ENCODE measurements around the gene STK40. TPM values are rescaled to one million over a fixed set of nuclear protein-coding genes. Genes with fewer than 3 reads are reported as not detected.
A peak's percentile ranks its signal among the peaks of the same experiment; 100 is the strongest.

STK40 gene
- total and polyA plus RNA-seq, 9 of the 15 experiments (the other 6 are each of a cell fraction or from before 2014, with no cell fraction given): 0.69 to 94.3 (median 39.1) TPM

- TF ChIP-seq BACH1 (tag; IDR thresholded peaks at IDR 0.05) (peak; percentile 85), HDAC8 (tag; IDR thresholded peaks at IDR 0.05) (peak; percentile 97), NR2C1 (IDR thresholded peaks at IDR 0.05) (no peak), NR2C1 (tag; IDR thresholded peaks at IDR 0.05) (peak; percentile 94), ZNF197 (CRISPR knock-in tag; IDR thresholded peaks at IDR 0.05; ENCODE audit: low read depth) (peak; percentile 91; the same call in 1 of the 2 replicates), KLF1 (tag; IDR thresholded peaks at IDR 0.05) (0 out of 2 replicates have a peak, but pooled peaks have one; percentile 45), KLF13 (tag; IDR thresholded peaks at IDR 0.05; ENCODE audit: borderline replicate concordance, low read depth) (peak; percentile 90), NFIX (CRISPR knock-in tag; IDR thresholded peaks at IDR 0.05; ENCODE audit: low read depth) (peak; percentile 39), PCBP1 (IDR thresholded peaks at IDR 0.05; ENCODE audit: low read depth, low read length, poor library complexity, severe bottlenecking) (peak; percentile 8), ZBTB12 (CRISPR knock-in tag; IDR thresholded peaks at IDR 0.05) (peak; percentile 64; the same call in 1 of the 2 replicates), ZNF121 (CRISPR knock-in tag; conservative IDR thresholded peaks at IDR 0.05) (peak; percentile 91), ZNF592 (IDR thresholded peaks at IDR 0.05) (peak; percentile 100), FOXO4 (CRISPR knock-in tag; IDR thresholded peaks at IDR 0.05) (peak; percentile 87; the same call in 1 of the 2 replicates), SMAD4 (CRISPR knock-in tag; conservative IDR thresholded peaks at IDR 0.05) (peak; percentile 97), ZKSCAN8 (CRISPR knock-in tag; IDR thresholded peaks at IDR 0.05) (peak; percentile 91), ETV1 (tag; conservative IDR thresholded peaks at IDR 0.05; ENCODE audit: low read depth) (peak; percentile 71), STAT5B (CRISPR knock-in tag; IDR thresholded peaks at IDR 0.05) (peak; percentile 76), KLF6 (CRISPR knock-in tag; IDR thresholded peaks at IDR 0.05; ENCODE audit: borderline replicate concordance) (peak; percentile 96), MAFG (tag; conservative IDR thresholded peaks at IDR 0.05) (peak; percentile 43; the same call in 1 of the 2 replicates), ZNF766 (CRISPR knock-in tag; conservative IDR thresholded peaks at IDR 0.05) (peak; percentile 96)
Measured at GRCh38 chr1:36398370-36398977, 12.8 kb upstream of the STK40 start (continued).
